ENCODE measurements around the gene AMPD2.

The AMPD2 gene

GRCh38 chr1:109628540-109629321 lies 9.1 kb downstream of the AMPD2 start:
- Histone ChIP-seq H3K36me3 (replicated peaks in 1 of 2; ENCODE audit: control insufficient read depth in 2 of 2, insufficient read depth in 2 of 2, low read length in 2 of 2) (peaks cover 41 to 69% of the 10 kb centered on the region in 2 donors), H3K27ac (replicated peaks; ENCODE audit: low read length) (no peak overlapping the region), H3K18ac (ENCODE audit: low read length) (no peak overlapping the region), H2BK5ac (ENCODE audit: low read length) (peak overlapping the region; percentile 53), H2BK12ac (ENCODE audit: low read length) (no peak overlapping the region), H3K4ac (ENCODE audit: low read length) (no peak overlapping the region), H3K9ac (ENCODE audit: low read depth, low read length, poor library complexity) (peak overlapping the region; percentile 12), H3K9me3 (replicated peaks in 1 of 2; ENCODE audit: control insufficient read depth in 2 of 2, insufficient read depth in 1 of 2, low read depth in 1 of 2, low read length in 2 of 2) (no peaks in the 10 kb centered on the region), H4K8ac (ENCODE audit: low read depth, low read length) (no peak overlapping the region), H3K4me2 (ENCODE audit: insufficient read depth, low read length, poor library complexity, severe bottlenecking) (no peak overlapping the region), H2BK120ac (ENCODE audit: low read depth, low read length) (no peak overlapping the region), H4K91ac (ENCODE audit: low read depth, low read length, poor library complexity) (no peak overlapping the region), H2AK5ac (ENCODE audit: low read depth, low read length) (no peak overlapping the region), H2BK15ac (ENCODE audit: low read length) (no peak overlapping the region), H2AFZ (ENCODE audit: low read length) (no peak overlapping the region), H3K27me3 (ENCODE audit: control insufficient read depth in 3 of 3, insufficient read depth in 3 of 3, low read depth in 1 of 3, low read length in 3 of 3) (no peaks in the 10 kb centered on the region), H3K14ac (ENCODE audit: low read length) (no peak overlapping the region), H3K79me1 (ENCODE audit: low read depth, low read length) (peaks cover 9% of the 10 kb centered on the region), H3K4me3 (ENCODE audit: low read length in 2 of 2) (no peak overlapping the region), H3K23ac (ENCODE audit: low read depth, low read length, poor library complexity) (peak overlapping the region; percentile 35), H3K4me1 (ENCODE audit: control insufficient read depth in 2 of 2, insufficient read depth in 1 of 2, low read depth in 1 of 2, low read length in 2 of 2) (peaks cover 3 to 14% of the 10 kb centered on the region in 2 donors)
- no peak for DNase-seq (ENCODE audit: low spot score)
- no CpG with 5 or more reads among the region's 23 CpGs for WGBS, 2 donors (ENCODE audit: extremely low coverage in 2 of 2, insufficient read length in 2 of 2, insufficient replicate concordance in 1 of 2)

GRCh38 chr1:109629372-109630030 lies 9.9 kb downstream of the AMPD2 start:
- no peak overlapping the region for H2BK15ac ChIP-seq (ENCODE audit: low read length)
- H3K4ac ChIP-seq (ENCODE audit: low read length): no peak overlapping the region
- no peak overlapping the region for H3K4me2 ChIP-seq (ENCODE audit: insufficient read depth, low read length, poor library complexity, severe bottlenecking)
- no peak overlapping the region for H2BK12ac ChIP-seq (ENCODE audit: low read length)
- H3K79me1 ChIP-seq (ENCODE audit: low read depth, low read length): peaks cover 5% of the 10 kb centered on the region
- H3K4me3 ChIP-seq (ENCODE audit: low read length in 2 of 2): no peak overlapping the region
- H3K18ac ChIP-seq (ENCODE audit: low read length): no peak overlapping the region
- H3K9me3 ChIP-seq (replicated peaks in 1 of 2; ENCODE audit: control insufficient read depth in 2 of 2, insufficient read depth in 1 of 2, low read depth in 1 of 2, low read length in 2 of 2): no peaks in the 10 kb centered on the region
- H2AFZ ChIP-seq (ENCODE audit: low read length): no peak overlapping the region
- H4K91ac ChIP-seq (ENCODE audit: low read depth, low read length, poor library complexity): no peak overlapping the region
- DNase-seq (ENCODE audit: low spot score): no peak
- WGBS, 2 donors (ENCODE audit: extremely low coverage in 2 of 2, insufficient read length in 2 of 2, insufficient replicate concordance in 1 of 2): no CpG with 5 or more reads among the region's 10 CpGs
- no peak overlapping the region for H3K9ac ChIP-seq (ENCODE audit: low read depth, low read length, poor library complexity)
- no peak overlapping the region for H2BK120ac ChIP-seq (ENCODE audit: low read depth, low read length)
- no peak overlapping the region for H3K27ac ChIP-seq (replicated peaks; ENCODE audit: low read length)
- peak overlapping the region; percentile 53 for H2BK5ac ChIP-seq (ENCODE audit: low read length)
- H3K14ac ChIP-seq (ENCODE audit: low read length): no peak overlapping the region
- H3K4me1 ChIP-seq (ENCODE audit: control insufficient read depth in 2 of 2, insufficient read depth in 1 of 2, low read depth in 1 of 2, low read length in 2 of 2): peaks cover 0 to 12% of the 10 kb centered on the region in 2 donors
- H3K23ac ChIP-seq (ENCODE audit: low read depth, low read length, poor library complexity): no peak overlapping the region
- no peak overlapping the region for H2AK5ac ChIP-seq (ENCODE audit: low read depth, low read length)
- H3K36me3 ChIP-seq (replicated peaks in 1 of 2; ENCODE audit: control insufficient read depth in 2 of 2, insufficient read depth in 2 of 2, low read length in 2 of 2): peaks cover 41 to 69% of the 10 kb centered on the region in 2 donors
- H3K27me3 ChIP-seq (ENCODE audit: control insufficient read depth in 3 of 3, insufficient read depth in 3 of 3, low read depth in 1 of 3, low read length in 3 of 3): no peaks in the 10 kb centered on the region
- H4K8ac ChIP-seq (ENCODE audit: low read depth, low read length): no peak overlapping the region

- H3K18ac ChIP-seq (ENCODE audit: low read length): no peak overlapping the region
- DNase-seq (ENCODE audit: low spot score): no peak
- H4K8ac ChIP-seq (ENCODE audit: low read depth, low read length): no peak overlapping the region
Measured at GRCh38 chr1:109630081-109630897, 10.7 kb downstream of the AMPD2 start.

More at GRCh38 chr1:109630081-109630897, 10.7 kb downstream of the AMPD2 start:
- Histone ChIP-seq H2AFZ (ENCODE audit: low read length) (no peak overlapping the region), H2BK5ac (ENCODE audit: low read length) (peak overlapping the region; percentile 53), H3K27me3 (ENCODE audit: control insufficient read depth in 3 of 3, insufficient read depth in 3 of 3, low read depth in 1 of 3, low read length in 3 of 3) (no peaks in the 10 kb centered on the region), H4K91ac (ENCODE audit: low read depth, low read length, poor library complexity) (no peak overlapping the region), H2BK120ac (ENCODE audit: low read depth, low read length) (no peak overlapping the region), H3K36me3 (replicated peaks in 1 of 2; ENCODE audit: control insufficient read depth in 2 of 2, insufficient read depth in 2 of 2, low read length in 2 of 2) (peaks cover 41 to 66% of the 10 kb centered on the region in 2 donors), H2AK5ac (ENCODE audit: low read depth, low read length) (no peak overlapping the region), H2BK12ac (ENCODE audit: low read length) (peak overlapping the region; percentile 88), H3K4me1 (ENCODE audit: control insufficient read depth in 2 of 2, insufficient read depth in 1 of 2, low read depth in 1 of 2, low read length in 2 of 2) (peaks cover 0 to 10% of the 10 kb centered on the region in 2 donors), H3K79me1 (ENCODE audit: low read depth, low read length) (peaks cover 4% of the 10 kb centered on the region), H3K9me3 (replicated peaks in 1 of 2; ENCODE audit: control insufficient read depth in 2 of 2, insufficient read depth in 1 of 2, low read depth in 1 of 2, low read length in 2 of 2) (no peaks in the 10 kb centered on the region), H3K23ac (ENCODE audit: low read depth, low read length, poor library complexity) (peak overlapping the region; percentile 87), H3K14ac (ENCODE audit: low read length) (no peak overlapping the region), H3K27ac (replicated peaks; ENCODE audit: low read length) (no peak overlapping the region), H2BK15ac (ENCODE audit: low read length) (no peak overlapping the region), H3K4me3 (ENCODE audit: low read length in 2 of 2) (no peak overlapping the region), H3K4ac (ENCODE audit: low read length) (no peak overlapping the region), H3K4me2 (ENCODE audit: insufficient read depth, low read length, poor library complexity, severe bottlenecking) (no peak overlapping the region), H3K9ac (ENCODE audit: low read depth, low read length, poor library complexity) (peak overlapping the region; percentile 5)
- no CpG with 5 or more reads among the region's 30 CpGs for WGBS, 2 donors (ENCODE audit: extremely low coverage in 2 of 2, insufficient read length in 2 of 2, insufficient replicate concordance in 1 of 2)
